NCI-H1930 (cell line): Measurements from ENCODE around the gene GHRL.
"Not testable (repeated sequence)": the region's sequence is repeated elsewhere in the genome, so short reads cannot be mapped to it uniquely, and the experiment has no call there.

Experiments used
- DNase-seq, 2 experiments: peaks; one replicate each; lab custom pipeline; 2025; lab: John Stamatoyannopoulos, UW

Gene GHRL

GRCh38 chr3:10273702-10274305 is 18.9 kb downstream of the GHRL start:
- no peak for DNase-seq

- no peak for DNase-seq
Measured at GRCh38 chr3:10272977-10273376, 19.8 kb downstream of the GHRL start.

- not testable (repeated sequence) for DNase-seq
Measured at GRCh38 chr3:10272476-10272875, 20.3 kb downstream of the GHRL start.

GRCh38 chr3:10269443-10269842 is 23.3 kb downstream of the GHRL start:
- no peak for DNase-seq

- DNase-seq = no peak
Measured at GRCh38 chr3:10268930-10269329, 23.8 kb downstream of the GHRL start.

- DNase-seq = no peak
Measured at GRCh38 chr3:10268116-10268515, 24.6 kb downstream of the GHRL start.

GRCh38 chr3:10266936-10267335 is 25.8 kb downstream of the GHRL start:
- DNase-seq = not testable (repeated sequence)

GRCh38 chr3:10265833-10266232 is 26.9 kb downstream of the GHRL start:
- no peak for DNase-seq

- no peak for DNase-seq
Measured at GRCh38 chr3:10263646-10264363, 28.9 kb downstream of the GHRL start.

GRCh38 chr3:10262027-10262426 is 30.7 kb downstream of the GHRL start:
- DNase-seq = no peak

GRCh38 chr3:10260211-10260701 is 32.5 kb downstream of the GHRL start:
- no peak for DNase-seq

GRCh38 chr3:10259798-10260197 is 32.9 kb downstream of the GHRL start:
- no peak for DNase-seq

GRCh38 chr3:10259036-10259435 is 33.7 kb downstream of the GHRL start:
- DNase-seq = no peak

- no peak for DNase-seq
Measured at GRCh38 chr3:10255835-10256234, 36.9 kb downstream of the GHRL start.

- no peak for DNase-seq
Measured at GRCh38 chr3:10253731-10254130, 39.0 kb downstream of the GHRL start.

- DNase-seq = no peak
Measured at GRCh38 chr3:10251006-10251405, 41.7 kb downstream of the GHRL start.

- no peak for DNase-seq
Measured at GRCh38 chr3:10249833-10250232, 42.9 kb downstream of the GHRL start.

GRCh38 chr3:10248984-10249748 is 43.6 kb downstream of the GHRL start:
- no peak for DNase-seq

- peak; percentile 88 to 90 for DNase-seq
Measured at GRCh38 chr3:10248184-10248983, 44.4 kb downstream of the GHRL start, which contains the start of gene TATDN2. Gene TATDN2, plus strand, starts transcription at chr3:10248459. Its CDS starts 742 bp downstream, at chr3:10249201.

- DNase-seq = no peak
Measured at GRCh38 chr3:10247679-10248183, 45.0 kb downstream of the GHRL start.

GRCh38 chr3:10245081-10245712 is 47.5 kb downstream of the GHRL start:
- no peak for DNase-seq
